ENCODE results near the gene MBP.

Gene MBP

GRCh38 chr18:77098538-77099174 lies 33.9 kb downstream of the MBP start:
- no peak for DNase-seq

GRCh38 chr18:77098029-77098428 lies 34.6 kb downstream of the MBP start:
- no peak for DNase-seq

GRCh38 chr18:77096936-77097886 lies 35.4 kb downstream of the MBP start:
- no peak for DNase-seq

GRCh38 chr18:77095391-77096371 lies 36.9 kb downstream of the MBP start:
- no peak for DNase-seq

DNA sequence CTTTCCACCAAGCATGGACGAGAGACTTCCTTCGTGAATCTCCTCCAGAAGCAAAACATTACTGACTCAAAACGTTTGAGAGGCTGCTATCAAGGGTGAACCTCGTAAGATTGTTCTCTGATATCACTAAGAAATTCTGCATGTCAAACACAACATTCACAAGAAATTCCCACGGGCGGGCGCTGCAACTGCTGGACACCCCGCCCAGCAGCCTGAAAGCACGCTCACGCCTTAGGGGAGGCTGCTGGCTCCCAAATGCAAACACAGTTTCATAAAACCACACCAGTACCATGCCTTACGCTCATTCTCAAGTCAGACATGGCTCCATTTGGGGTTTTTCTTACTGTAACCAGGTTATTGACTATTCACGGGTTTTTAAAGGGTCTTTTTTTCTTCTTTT lies 39.0 kb downstream of the MBP start:
- no peak for DNase-seq

DNA sequence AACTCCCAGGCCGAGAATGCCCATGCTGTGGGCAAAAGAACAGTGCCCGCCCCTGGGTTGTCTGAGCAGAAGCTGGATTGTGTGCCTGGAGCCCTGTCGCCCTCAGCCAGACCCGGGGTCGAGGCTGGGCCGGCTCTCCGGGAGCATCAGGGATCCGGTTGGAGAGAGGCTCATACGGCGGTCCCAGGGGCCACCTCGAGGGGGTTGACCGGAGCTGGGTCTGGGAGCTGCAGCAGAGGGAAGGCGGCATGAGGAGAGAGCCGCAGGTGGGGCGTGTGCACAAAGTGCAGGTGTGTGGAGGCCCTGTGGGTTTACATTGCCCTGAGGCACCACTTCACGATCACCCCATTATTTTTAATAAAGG lies 39.5 kb downstream of the MBP start:
- DNase-seq = no peak

GRCh38 chr18:77092104-77093066 lies 40.2 kb downstream of the MBP start:
- no peak for DNase-seq

DNA sequence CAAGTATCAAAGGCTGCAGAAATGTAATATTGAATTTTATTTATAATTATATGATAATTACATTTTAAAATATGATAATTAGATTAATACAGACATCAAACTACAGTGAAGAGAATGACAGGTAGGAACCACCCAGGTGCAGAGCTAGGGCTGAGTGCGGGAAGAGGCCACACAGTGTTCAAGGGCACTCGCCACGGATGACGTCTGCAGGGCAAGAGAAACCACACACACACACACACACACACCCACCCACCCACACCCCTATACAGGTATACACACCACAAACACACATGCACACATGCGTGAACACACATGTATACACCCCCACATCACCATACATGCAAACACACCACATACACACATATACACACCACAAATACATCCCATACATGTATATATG lies 41.2 kb downstream of the MBP start:
- no peak for DNase-seq

DNA sequence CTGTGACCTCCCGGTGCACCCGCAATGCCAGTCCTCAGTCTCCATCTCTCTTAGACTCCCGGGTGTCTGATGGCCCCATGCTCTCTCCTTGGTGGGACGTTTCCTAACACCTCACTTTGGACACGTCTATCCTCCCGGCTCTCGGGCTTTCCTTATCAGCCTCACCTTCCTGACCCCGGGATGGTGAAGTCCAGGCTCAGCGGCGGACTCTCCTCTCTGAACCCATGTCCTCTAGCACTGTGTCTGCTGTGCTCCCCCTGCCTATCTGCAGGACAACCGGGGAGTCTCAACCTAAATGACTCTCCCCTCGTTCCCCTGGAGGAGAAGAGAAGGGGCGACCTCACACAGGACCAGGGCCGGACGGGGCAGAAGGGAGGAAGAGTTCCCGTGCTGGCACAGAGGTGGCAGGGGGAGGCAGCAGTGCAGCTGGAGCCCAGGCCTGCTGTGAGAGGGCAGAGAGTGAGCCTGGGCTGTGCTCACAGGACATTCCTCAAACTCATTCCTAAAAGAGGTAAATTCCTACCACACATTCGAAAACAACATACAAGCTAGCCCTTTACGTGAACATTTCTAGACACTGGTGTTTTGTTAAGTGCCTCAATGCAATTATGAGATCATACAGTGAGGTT lies 41.9 kb downstream of the MBP start:
- no peak for DNase-seq

DNA sequence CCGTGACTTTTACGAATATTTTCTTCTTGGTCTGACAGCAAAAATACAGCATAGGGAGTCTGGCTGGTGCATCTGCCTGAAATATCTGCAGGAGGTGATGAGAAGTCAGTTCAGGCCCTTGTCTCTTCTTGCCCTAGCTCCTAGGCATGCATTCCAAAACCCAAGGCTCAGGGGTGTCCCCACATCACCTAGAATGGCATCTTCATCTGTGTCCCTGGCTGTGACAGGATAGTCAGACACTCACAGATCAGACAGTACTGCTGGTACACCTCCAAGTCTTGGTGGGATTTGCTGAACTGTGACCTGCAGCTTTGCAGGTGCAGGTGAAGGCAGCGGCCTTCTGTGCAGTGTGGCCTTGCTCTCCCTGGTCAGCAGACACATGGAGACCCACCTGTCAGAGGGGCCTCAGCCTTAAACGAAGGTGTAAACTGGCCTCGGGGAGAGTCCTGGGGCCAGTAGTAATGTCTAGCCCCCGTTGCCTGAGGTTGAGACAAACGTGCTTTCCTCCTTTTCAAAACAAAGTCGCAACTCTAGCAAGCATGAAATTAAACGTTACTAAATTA lies 42.8 kb downstream of the MBP start:
- DNase-seq = no peak

GRCh38 chr18:77088963-77089722 lies 43.4 kb downstream of the MBP start:
- DNase-seq = no peak

- DNase-seq = no peak
These were observed 45.0 kb downstream of the MBP start for GRCh38 chr18:77087393-77088141.

- no peak for DNase-seq
These were observed 45.8 kb downstream of the MBP start for GRCh38 chr18:77086656-77087392.

- DNase-seq = no peak
These were observed 46.5 kb downstream of the MBP start for GRCh38 chr18:77086034-77086433.

- peak; percentile 22 for DNase-seq
These were observed 47.9 kb downstream of the MBP start for GRCh38 chr18:77084688-77085035.

- no peak for DNase-seq
These were observed 50.1 kb downstream of the MBP start for GRCh38 chr18:77082316-77082955.

- no peak for DNase-seq
These were observed 51.2 kb downstream of the MBP start for GRCh38 chr18:77081390-77081778.

DNA sequence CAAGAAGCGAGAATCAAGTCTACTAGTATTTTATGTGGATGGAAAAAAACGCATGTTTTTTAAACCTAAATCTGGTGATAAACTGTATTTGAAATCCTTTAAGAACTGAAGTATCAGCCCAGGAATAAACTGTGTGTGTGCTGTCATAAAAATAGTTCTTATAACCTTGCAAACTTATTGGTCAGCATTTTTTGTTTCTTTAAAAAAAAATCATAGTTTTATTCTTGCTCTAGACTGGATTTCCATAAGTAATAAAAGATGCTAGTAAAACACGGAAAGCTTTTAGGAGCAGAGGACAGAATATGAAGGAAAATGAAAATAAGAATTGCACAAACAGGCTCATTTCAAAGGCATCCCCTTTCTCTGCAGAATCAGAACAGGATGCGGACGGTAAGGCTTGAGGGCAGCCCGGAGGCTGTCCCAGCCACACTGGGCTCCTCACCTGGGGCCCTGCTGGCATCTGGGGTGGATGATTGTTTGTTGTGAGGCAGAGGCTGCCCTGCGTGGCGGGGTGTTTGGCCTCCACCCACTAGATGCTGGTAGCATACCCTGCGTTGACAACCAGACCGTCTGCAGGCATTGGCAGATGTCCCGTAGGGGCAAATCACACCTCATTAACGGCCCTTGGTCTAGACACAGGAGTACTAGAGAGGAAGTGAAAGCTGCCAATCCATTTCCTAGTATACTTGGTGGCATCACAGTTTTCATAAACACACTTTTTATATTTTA lies 52.5 kb downstream of the MBP start:
- no peak for DNase-seq
